ENCODE data around the gene CYBC1.

The CYBC1 gene

GRCh38 chr17:82450357-82451106 is at the start of gene CYBC1:
Gene CYBC1 (minus strand): TSS chr17:82450752. CDS start chr17:82449254, 1,498 bp downstream.
- peak; percentile 93 for DNase-seq

GRCh38 chr17:82497483-82498405 is 47.2 kb upstream of the CYBC1 start:
- no peak for DNase-seq

DNA sequence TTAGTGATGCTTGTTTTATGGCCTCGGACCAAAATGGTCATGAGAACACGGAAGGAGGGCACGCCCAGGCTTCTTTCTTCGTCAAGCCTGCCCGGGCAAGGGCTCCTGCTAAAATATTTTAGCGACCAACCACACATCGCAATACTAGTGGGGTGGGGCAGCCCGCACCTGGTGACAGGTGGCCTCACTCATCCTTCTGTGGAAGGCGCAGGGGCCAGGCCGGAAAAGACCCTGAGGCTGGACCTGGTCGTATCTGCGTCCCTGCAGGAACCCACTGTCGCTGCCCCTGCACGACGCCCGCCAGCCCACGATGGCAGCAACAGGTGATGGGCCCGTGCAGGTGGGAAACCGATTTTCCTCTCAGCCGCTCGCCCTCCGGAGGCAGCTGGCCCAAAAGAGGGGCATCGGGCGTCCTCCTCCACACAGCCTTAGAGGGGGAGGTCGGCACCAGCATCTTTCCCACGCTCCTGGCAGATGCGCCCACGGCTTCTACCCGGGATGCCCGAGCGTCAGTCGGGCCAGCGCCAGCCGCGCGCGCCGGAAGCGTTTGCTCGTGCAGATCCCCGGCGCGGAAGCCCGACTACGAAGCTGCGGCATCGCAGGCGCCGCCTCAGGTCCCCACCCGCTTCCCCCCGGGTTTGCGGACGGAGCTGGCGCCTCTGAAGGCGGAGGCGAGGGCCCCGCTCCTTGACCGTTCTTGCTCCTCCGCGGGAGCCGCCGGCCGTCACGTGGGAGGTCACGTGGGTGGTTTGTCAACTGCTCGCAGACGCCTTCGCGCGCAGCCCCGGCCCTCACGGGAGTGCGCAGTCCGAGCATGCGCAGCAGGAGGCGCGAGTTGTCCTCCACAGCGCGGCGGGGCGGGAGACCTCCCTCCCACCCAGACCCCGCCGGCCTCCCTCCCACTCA is 46.2 kb upstream of the CYBC1 start:
- peak; percentile 95 for DNase-seq

DNA sequence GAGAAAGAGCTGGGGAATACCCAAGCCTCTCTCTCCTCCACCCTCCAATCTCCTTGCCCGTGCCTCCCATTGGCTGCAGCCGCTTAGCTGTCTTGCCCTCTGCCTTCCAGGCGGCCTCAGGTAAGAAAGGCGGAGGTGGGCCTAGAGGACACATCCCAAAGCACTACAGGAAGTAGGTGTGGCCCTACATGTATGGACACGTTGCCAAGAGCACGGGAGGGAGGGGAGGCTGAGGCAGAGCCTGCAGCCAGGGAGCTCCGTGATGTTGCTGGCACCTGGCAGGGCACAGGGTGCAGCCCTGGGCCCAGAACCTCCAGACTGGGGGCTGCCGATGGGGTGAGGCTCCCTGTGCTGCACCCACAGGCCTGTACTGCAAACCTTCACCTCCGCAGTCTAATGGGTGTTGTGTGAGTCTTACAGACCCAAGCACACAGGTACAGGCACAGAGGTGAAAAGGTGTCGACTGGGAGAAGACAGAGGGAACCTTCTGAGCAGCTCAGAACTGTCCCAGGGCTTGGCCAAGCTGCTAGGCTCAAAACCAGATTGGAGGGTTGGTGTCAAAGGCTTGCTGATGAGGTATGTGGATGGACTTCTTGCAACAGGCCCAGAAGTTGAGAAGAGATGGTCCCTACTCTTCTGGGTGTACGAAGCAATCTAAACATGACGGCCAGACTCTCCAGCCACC is 45.4 kb upstream of the CYBC1 start:
- DNase-seq = no peak

GRCh38 chr17:82494236-82495055 is 43.9 kb upstream of the CYBC1 start:
- DNase-seq = peak; percentile 87

DNA sequence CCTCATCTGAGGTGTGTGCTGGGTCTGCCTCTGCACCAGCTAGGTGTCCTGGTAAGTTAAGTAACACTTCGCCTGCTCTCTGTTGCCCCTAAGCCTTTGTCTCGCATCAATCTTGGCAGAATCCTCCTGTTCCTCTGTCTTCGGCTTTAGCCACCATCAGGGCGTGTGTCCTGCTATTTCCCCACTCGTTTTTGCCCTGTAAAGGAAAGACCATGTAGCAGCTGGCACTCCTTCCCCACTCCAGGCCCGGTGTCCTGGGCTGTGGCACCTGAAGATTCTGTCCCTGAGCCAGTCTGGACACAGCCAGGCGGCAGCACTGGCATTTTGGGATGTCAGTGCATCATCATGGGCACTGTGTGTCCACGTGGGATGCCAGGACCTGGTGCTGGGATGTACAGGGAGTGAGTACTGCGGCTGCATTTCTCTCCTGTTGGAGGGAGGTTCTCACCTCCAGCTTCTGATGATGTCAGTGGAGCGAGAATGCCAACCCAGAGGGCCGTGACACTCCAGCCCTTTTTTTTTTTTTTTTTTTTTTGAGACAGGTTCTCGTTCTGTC is 42.8 kb upstream of the CYBC1 start:
- no peak for DNase-seq

GRCh38 chr17:82492643-82493225 is 42.2 kb upstream of the CYBC1 start:
- no peak for DNase-seq

DNA sequence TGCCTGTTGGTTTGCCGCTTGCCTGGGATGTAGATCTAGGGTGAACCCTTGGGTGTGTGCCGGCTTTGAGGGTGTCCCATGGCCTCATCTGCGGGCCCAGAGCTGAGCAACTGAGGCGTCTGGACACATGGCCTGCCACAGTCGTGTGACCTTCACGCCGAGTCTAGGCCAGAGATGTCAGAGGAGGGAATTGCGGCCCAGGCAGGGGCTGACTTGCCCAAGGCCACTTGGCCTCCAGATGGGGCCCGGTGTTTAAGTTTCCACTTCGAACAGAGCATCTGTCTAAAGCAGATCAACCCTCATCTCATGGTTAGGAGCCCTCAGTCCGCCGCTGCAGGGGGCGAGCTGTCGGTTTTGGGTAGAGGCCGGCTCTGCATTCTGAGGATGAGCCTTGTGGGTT is 41.0 kb upstream of the CYBC1 start:
- DNase-seq = no peak

- DNase-seq = no peak
Measured at GRCh38 chr17:82491196-82491530, 40.6 kb upstream of the CYBC1 start.

DNA sequence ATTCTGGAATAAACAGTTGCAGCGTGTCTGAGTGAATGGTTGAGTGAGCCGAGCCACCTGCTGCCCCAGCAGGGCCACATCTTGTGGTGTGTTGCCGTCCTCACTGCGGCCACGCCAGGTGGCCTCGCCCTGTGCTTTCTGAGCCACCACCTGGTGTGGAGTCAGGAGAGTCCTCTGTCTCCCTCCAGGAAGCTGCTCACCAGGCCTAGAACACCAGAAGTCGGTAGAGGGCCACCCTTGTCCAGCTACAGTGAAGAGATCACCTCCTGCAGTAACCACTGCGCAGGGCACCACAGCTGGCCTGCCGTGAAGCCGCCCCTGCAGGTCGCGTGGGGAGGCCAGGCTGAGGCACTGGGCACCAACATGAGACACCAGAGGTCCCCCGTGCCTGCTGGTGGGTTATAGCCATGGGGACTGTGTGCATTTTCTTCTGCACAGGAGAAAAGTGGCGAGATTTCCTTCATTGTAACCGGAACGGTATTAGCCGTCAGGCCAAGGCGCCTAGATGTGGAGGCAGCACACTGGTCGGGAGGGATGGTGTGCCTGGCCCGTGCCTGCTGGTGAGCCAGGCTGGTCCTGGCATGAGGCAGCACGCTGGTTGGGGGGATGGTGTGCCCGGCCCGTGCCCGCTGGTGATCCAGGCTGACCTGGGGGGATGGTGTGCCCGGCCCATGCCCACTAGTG is 40.1 kb upstream of the CYBC1 start:
- DNase-seq = no peak

- DNase-seq = no peak
Measured at GRCh38 chr17:82489851-82490511, 39.4 kb upstream of the CYBC1 start.

DNA sequence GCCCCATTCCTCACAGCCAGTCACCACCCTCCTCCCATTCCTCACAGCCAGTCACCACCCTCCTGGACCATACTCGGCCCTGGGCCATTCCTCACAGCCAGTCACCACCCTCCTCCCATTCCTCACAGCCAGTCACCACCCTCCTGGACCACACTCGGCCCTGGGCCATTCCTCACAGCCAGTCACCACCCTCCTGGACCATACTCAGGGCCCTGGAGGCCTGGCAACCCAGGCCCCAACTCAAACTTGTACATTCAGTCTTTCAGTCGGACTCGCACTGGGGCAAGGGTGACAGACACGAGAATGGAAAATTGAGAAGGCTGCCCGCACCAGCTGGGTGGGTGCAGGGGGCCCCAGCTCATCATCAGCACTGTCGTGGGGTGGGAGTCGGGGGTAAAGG is 38.6 kb upstream of the CYBC1 start:
- peak; percentile 56 for DNase-seq

GRCh38 chr17:82487910-82488309 is 37.4 kb upstream of the CYBC1 start:
- peak; percentile 17 for DNase-seq

- no peak for DNase-seq
Measured at GRCh38 chr17:82486231-82487094, 35.9 kb upstream of the CYBC1 start.

DNA sequence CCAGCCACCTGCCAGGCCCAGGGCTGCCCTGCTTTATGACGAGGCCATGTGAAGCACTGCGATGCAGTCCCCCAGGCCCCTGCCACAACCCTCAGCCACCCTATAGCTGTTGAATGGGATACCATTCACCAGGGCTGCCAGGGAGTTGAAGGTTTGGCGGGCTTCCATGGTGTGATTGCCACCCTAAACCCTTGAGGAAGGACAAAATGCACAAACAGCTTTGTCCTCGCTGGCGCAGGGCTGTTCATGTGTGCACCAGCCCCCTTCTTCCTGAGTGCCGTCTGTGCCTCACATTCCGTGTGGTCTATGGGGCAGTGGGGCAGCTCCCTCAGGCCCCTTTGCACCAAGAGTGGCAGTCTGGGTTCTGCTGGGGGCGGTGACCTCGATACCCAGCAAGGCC is 33.3 kb upstream of the CYBC1 start:
- DNase-seq = no peak

DNA sequence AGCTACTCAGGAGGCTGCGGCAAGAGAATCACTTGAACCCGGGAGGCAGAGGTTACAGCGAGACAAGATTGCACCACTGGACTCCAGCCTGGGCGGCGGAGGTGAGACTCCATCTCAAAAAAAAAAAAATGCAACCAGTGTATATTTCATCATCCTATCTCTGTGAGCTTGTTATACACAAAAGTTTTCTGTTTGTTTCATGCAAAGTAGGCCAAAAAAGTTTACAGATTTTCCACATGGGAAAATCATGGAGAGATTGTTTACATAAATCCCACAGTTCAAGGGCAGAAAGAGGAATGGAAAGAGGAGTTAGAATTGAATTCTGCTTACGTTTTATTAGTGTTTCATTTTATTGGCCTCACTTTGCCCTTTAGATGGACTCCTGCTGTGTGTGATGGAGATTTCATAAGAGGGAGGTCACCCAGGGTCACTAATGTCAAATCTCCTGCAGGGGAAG is 32.7 kb upstream of the CYBC1 start:
- no peak for DNase-seq

GRCh38 chr17:82480318-82480717 is 29.8 kb upstream of the CYBC1 start:
- no peak for DNase-seq

DNA sequence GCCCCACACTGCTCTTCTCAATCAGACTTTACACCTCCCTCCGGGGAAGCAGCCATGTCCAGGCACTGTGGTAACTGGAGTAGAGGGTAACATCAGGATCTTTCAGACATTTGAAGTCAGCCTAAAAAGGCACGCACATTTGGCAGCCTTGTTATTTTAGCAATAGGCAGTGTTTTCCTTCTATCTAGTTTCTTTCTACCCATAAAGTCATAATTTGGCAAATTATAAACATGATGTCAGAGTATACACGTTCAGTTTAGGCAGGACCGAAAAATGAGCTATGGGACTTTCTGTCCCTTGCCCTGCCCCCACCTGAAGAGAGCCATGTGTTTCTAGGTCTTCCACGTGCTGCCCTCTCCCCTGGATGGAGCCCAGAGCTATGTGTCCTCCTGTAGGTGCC is 29.1 kb upstream of the CYBC1 start:
- no peak for DNase-seq

DNA sequence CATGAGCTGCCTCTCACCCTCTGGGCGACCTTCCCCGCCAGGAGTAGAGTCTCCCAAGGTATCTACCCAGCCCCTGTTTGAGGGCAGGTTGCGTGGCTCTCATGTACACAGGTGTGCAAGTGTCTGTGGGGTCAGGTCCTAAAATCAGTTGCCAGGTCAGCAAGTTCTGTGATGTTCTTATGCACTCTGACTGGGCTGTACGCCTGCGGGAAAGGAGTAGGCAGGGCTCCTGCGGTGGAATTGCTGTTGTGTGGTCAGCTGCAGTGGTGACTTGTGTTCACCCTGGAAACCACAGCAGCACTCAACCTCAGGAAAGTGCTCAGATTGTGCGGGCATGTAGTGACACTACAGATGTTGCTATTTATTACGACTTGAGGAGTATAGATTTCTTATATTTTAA is 27.4 kb upstream of the CYBC1 start:
- no peak for DNase-seq
